ENCODE data around the gene SGPP2.

- TF ChIP-seq, protein P1, sequence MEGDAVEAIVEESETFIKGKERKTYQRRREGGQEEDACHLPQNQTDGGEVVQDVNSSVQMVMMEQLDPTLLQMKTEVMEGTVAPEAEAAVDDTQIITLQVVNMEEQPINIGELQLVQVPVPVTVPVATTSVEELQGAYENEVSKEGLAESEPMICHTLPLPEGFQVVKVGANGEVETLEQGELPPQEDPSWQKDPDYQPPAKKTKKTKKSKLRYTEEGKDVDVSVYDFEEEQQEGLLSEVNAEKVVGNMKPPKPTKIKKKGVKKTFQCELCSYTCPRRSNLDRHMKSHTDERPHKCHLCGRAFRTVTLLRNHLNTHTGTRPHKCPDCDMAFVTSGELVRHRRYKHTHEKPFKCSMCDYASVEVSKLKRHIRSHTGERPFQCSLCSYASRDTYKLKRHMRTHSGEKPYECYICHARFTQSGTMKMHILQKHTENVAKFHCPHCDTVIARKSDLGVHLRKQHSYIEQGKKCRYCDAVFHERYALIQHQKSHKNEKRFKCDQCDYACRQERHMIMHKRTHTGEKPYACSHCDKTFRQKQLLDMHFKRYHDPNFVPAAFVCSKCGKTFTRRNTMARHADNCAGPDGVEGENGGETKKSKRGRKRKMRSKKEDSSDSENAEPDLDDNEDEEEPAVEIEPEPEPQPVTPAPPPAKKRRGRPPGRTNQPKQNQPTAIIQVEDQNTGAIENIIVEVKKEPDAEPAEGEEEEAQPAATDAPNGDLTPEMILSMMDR (IDR thresholded peaks at IDR 0.05), result no peak
- no peak for TF ChIP-seq POLR2A (IDR thresholded peaks at IDR 0.05)
These were observed 11.7 kb downstream of the SGPP2 start for GRCh38 chr2:222436040-222436413.

Data from adrenal gland (tissue), 5 donors.